OCI-LY3 (cell line): ENCODE results near the gene ASF1B.

Experiments used
- EZH2phosphoT487 ChIP-seq: fragments of 200-600 bp; shearing (Covaris generic); IDR thresholded peaks from 2 replicates; pipeline ENCODE4 v1.6.1; 2018; ENCODE audit warnings: antibody characterized with exemption, mixed run types, low read depth
- TF ChIP-seq, protein P1 (sequence below): fragments of 200-600, 300-600 bp; sonication (generic); IDR thresholded peaks from 2 replicates; pipeline ENCODE4 v1.5.1; 2014; ENCODE audit warnings: antibody characterized with exemption, low read length, low read depth

DNA sequence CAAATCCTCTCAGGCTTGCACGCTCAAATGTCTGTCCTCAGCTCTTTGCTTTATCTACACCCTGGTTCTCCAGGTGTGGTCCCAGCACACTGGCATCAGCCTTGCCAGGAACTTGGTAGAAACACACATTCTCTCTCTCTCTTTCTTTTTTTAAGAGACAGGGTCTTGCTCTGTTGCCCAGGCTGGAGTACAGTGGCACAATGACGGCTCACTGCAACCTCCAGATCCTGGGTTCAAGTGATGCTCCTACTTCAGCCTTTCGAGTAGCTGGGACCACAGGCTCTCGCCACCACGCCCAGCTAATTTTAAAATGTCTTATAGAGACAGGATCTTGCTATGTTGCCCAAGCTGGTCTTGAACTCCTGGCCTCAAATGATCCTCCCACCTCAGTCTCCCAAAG lies 48.8 kb upstream of the ASF1B start:
- TF ChIP-seq, protein P1, sequence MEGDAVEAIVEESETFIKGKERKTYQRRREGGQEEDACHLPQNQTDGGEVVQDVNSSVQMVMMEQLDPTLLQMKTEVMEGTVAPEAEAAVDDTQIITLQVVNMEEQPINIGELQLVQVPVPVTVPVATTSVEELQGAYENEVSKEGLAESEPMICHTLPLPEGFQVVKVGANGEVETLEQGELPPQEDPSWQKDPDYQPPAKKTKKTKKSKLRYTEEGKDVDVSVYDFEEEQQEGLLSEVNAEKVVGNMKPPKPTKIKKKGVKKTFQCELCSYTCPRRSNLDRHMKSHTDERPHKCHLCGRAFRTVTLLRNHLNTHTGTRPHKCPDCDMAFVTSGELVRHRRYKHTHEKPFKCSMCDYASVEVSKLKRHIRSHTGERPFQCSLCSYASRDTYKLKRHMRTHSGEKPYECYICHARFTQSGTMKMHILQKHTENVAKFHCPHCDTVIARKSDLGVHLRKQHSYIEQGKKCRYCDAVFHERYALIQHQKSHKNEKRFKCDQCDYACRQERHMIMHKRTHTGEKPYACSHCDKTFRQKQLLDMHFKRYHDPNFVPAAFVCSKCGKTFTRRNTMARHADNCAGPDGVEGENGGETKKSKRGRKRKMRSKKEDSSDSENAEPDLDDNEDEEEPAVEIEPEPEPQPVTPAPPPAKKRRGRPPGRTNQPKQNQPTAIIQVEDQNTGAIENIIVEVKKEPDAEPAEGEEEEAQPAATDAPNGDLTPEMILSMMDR = no peak
- no peak for TF ChIP-seq EZH2phosphoT487
